GM21717 (cell line): ENCODE results near the gene PPP4R2.

Experiments
- ATAC-seq: cut with Tn5 transposase; IDR thresholded peaks from one replicate; pipeline ENCODE4 v1.9.1; 2021; ENCODE audit warnings: mild to moderate bottlenecking, moderate library complexity; ENCODE audit not compliant: unreplicated experiment

The PPP4R2 gene

DNA sequence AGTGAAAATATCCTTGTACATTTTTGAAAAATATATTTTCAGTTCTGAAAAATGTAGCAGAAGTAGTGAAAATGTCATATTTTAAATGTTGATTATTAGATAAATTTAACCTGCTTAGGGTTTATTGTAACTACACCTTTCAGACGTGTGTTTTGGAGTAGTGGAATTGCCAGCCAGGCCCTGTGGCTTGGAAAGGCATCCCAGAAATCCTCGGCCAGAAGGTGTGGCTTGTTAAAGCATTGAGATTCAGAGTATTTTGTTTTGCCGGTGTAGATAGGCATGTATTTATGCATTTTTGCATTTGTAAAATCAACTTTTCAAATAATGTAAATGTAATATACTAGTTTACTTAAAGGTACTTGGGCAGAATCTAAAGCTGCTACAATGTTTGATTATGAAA is 71.8 kb downstream of the PPP4R2 start:
- ATAC-seq = no peak

DNA sequence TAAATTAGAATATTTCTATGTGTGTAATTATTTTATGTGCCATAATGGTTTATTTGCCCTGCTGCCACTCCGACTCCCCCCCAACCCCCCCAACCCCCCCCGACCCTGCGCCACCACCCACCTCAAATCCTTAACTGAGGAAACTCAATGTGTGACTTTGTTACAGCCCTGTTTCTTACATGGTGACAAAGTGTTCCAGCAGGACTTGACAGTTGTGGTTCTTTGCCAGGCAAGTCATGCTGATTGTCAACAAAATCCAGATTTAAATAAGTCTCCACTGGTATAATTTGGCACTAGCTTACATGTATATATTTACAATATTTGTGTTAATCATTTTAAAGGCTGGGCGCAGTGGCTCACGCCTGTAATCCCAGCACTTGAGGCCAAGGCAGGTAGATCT is 72.6 kb downstream of the PPP4R2 start:
- no peak for ATAC-seq

DNA sequence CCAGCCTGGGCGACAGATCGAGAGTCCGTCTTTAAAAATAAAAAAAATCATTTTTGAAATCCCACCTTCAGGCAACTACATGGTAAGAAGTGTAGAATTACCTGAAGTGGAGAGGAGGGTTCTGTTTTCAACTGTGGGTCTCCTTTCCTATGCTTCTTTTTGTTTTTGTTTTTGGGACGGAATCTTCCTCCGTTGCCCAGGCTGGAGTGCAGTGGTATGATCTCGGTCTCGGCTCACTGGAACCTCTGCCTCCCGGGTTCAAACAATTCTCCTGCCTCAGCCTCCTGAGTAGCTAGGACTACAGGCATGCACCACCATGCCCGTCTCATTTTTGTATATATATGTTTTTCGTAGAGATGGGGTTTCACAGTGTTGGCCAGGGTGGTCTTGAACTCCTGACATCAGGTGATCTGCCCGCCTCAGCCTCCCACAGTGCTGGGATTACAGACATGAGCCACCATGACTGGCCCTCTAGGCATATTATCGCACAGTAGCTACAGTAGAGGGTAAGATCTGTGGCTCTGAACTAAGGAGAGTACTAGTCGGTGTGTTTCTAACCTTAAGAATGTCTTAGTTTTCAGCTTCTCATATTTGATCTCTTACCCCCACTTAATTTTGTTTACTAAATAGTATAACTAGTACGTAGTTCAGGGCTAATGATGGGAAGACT is 73.3 kb downstream of the PPP4R2 start:
- no peak for ATAC-seq

DNA sequence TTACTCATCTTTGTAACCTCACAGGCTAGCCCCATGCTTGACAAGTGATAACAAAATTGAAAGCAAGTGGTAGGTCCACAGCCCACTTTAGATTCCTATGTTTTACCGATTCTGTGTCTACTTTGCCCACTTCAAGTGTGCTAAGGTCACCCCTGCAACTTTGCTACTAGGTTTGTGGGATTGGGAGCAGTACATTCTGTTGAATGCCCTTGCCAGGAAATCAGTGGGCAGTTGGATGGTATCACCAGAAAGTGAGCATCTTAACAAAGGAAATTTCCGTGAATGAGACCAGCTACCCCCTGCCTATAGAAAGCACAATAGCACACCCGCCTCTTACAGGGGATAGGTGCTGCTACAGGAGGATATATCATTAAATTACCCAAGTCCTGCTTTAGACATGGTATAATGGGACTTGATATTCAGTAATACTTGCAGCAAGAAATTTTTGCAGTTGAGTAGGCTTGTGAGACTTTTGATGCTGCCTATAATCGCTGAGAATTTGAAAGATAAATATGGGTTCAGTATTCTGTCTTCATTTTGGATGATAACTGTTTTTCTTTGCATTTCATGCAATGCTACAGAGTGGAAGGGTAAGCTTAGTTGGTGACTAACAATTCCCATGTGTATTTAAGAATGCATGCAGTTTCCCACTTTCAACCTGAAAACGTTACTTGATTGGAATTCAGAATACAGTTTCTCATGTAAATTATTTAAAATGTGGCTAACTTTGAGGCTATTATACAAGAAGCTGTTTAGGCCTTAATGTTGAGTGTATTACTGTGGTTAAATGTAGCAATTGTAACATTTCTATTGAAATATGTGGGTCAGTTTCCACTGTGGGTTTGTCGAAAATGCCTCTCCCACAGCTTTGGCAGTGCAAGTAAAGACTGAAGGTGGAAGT is 74.3 kb downstream of the PPP4R2 start:
- no peak for ATAC-seq

DNA sequence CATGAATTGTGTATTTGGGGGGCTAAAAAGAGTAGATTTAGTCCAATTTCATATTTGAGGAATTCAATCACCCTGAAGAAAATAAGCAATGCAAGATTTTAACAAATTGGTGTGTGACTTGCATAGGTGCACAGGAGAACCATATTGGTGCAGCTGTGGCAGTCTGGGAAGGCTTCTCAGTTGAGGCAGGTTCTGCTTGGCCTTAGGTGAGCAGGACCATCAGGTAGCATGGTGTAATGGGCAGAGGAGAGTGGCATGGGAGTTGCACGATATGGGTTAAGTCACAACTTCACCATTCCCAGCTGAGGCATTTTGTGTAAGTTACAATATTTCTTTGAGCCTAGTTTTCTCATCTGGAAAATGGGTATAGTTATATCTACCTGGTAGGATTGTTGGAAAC is 75.3 kb downstream of the PPP4R2 start:
- no peak for ATAC-seq

DNA sequence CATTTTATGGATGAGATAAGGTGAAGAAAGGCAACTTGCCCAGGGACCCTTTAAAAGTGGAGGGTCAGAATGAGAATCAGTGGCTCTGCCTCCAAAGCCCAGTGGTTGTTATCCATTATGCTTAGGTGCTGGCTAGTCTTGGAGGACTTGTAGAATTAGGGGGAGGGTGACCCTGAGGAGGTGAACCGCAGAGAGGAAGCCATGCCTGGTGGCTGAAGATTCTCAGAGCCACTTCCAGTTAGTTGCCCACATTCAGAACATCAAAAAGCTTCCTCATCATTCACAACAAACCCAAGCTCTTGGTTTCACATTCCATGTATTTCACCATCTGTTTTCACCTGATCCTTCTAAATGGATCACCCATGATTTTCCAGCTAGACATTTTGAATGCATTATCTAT is 76.0 kb downstream of the PPP4R2 start:
- ATAC-seq = no peak

DNA sequence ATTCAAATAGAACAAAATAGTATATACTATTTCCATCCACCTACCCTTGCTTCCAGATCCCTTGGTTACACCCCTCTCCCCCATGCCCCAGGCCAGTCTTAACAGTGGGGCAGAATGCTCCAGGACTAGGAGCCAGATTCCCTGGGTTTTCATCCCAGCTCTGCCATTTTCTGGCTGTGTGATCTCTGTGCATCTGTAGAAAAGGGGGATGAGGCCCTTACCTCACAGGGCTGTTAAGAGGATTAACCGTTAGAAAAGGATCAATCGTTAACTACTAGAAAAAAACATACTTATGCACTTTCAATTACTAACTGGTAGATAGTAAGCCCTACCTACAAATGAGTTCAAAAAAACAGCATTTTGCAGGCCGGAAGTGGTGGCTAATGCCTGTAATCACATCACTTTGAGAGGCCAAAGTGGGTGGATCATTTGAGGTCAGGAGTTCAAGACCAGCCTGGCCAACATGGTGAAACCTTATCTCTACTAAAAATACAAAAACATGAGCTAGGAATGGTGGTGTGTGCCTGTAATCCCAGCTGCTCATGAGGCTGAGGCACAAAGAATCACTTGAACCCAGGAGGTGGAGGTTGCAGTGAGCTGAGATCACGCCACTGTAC is 76.6 kb downstream of the PPP4R2 start:
- no peak for ATAC-seq

DNA sequence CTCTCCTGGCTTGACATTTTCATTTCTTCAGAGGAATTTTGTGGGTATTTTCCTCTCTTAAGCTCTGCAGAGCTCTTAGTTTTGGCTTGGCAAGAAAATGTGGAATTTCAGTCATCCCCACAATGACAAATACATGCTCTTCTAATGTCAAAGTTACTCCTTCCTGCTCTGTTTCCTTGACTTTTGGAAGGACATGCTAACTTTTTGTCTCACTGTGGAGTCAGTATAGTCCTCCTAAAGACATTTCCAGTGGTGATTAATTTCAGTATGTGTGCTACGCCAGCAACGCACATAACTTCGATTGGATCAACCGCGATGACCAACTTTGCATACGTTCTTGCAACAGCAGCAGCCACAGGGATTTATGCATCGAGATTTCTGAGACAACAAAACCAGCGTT is 78.2 kb downstream of the PPP4R2 start:
- no peak for ATAC-seq

DNA sequence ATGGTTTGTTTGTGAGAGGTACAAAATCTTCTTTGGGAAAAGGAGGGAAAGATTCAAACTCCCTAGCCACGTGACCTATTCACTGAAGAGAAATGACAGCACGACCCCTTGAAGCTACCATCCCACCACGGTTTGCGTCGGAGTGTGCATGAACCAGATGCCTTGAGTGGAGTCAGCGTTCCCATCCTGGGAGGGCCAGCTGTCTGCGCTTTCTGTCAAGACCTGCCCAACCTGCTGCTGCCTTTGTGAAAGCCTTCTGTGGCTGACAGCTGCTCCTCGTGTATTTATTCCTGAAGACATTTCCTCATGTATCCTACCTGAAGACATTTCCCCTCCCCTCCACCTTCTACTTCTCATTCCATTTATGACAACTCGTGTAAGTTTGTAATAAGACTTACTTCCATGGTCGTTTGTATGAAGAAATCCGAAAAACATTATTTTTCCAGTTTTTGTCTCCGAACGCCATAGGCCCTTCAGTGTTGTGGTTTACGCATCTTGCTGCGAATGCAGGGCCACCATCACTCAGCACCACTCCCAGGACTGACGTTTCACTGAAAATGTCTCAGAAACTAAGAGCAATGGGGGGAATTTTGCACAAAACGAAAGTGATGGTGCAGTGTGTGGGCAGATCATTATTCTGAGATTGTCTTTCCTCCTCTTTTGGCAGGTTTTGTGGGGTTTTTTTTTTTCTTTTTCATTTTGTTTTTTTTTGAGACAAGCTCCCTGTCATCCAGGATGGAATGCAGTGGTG is 83.8 kb downstream of the PPP4R2 start:
- ATAC-seq = peak; percentile 81

DNA sequence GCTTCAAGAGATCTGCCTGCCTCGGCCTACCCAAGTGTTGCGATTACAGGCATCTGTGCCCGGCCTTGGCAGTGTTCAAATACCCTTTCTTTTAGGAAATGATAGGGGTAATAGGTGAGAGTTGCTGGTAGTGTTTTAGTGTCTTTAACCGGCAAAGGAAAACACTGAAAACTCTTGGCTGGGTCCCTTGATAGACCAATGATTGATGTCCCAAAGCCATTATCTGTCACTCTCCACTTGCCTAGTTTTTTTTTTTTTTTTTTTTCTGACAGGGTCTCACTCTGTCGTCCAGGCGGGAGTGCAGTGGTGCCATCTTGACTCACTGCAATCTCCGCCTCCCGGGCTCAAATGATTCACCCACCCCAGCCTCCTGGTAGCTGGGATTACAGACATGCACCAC is 84.5 kb downstream of the PPP4R2 start:
- ATAC-seq = peak; percentile 10

DNA sequence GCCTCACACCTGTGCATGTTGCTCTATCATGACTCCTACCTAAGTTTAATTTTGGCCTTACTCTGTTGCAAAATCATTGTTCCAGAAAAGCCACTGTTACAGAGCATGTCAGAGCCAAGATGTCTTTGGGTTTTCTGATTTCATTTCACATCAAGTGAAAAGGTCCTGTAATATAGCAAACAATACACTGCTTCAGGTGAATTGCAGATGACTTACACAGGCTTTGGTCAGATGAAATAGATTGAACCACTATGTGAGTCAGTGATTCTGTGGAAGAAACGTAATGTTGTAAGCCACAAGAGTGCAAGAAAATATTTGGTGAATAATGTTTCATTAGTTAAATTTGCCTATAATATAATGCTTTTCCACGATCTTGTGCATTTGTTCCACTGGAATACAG is 87.6 kb downstream of the PPP4R2 start:
- ATAC-seq = no peak

DNA sequence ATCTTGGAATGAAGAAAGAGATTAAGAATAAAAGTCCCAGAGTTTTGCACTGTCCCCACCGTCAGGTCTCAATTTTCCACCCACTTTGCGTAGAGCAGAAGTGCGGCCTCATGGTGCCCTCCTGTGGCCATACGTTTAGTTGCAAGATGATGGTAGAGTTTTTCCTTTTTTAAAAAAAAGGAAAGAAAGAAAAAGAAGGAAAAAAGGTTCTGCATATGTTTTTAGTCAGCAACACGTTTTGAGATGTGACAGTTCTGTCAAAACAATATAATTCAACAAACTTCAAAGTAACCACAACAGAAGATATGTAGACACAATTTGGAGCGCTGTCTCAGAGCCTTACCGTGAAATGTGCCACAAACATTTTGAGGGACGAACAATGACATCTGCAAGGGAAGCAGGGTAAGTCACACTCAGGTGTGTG is 89.5 kb downstream of the PPP4R2 start:
- no peak for ATAC-seq

DNA sequence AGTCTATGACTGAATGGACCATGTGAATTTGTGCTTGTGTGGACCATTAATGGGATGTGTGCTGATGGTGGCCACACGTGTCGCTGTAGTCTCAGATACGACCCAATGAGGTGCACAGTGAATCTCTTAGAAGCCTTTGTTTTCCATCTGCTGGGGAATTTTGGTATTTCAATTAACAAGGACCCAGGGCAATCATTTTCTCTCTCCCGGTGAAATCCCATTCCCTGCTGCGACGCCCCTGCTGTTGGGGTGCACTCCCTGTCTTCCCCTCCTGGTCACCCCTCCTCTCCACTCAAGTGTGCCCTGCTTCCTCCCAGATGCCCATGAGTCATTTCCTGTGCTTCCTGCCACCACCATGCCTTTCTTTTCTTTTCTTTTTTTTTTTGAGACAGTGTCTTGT is 97.5 kb downstream of the PPP4R2 start:
- no peak for ATAC-seq

DNA sequence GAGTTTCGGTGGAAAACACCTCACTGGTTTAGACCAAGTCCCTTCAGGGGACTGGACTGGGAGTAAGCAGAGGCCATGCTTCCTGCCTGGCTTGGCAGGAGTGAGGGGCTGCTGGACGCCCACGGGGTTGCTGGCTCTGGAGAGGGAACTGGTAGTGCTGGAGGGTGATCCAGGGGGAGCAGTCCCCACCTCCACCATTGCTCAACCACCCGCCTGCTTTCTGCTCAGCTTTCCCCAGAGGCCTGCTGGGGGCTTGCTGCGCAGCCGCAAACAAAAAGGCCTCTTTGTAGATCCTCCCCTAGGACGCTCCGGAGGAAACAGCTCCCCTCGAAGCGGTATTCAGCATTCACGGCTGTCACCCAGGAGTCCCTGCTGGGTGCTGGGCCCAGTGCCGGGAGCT is 98.3 kb downstream of the PPP4R2 start:
- ATAC-seq = no peak

DNA sequence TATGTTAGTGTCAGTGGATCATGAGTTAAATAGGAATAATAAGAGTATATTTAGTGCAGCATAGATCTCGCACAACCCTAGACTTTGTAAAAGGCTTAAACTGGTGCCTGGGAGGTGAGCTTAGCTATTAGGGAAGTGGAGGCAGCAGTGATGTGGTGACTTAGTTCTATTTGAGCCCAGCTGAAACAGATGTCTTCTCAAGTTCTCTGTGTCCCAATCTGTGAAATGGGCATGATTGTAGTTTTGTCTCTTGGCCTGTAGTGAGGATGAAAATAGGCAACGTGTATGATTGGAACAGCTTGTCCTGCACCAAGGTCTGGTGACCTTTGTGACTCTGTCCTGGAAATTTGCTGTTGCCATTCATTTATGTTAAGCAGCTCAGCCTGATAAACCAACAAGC is 99.6 kb downstream of the PPP4R2 start:
- ATAC-seq = no peak

DNA sequence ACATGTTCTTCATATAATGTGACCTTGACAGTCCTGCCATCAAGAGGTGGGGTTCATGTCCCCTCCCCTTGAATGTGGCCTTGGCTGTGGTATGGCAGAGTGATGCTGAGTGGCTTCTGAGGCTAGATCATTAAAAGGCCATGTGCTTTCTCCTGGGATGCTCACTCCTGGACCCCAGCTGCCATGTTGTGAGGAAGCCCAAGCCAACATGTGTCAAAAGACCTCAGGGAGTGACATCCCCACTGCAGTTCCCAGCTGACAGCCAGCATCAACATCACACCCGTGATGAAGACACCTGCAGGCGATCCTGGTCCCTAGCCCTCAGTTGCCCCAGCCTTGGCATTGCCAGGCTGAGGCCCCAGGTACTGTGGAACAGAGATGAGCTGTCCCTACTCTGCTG is 101.4 kb downstream of the PPP4R2 start:
- ATAC-seq = no peak

DNA sequence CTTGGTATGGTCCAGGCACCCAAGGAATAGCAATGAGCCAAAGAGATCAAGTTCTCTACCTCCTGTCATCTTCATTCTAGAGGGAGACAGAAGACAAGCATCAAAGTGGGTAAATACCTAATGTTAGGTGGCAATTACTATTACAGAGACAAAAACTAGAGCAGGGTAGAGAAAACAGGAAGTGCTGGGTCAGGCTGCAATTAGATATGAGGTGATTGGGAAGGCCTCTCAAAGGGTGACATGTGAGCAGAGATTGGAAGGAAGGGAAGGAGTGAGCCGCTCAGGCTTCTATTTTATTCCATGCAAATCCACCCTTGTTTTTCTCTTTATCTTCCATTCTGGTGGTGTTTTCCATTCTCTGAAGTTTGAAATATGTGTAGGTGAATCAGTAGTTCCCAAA is 102.3 kb downstream of the PPP4R2 start:
- ATAC-seq = no peak

DNA sequence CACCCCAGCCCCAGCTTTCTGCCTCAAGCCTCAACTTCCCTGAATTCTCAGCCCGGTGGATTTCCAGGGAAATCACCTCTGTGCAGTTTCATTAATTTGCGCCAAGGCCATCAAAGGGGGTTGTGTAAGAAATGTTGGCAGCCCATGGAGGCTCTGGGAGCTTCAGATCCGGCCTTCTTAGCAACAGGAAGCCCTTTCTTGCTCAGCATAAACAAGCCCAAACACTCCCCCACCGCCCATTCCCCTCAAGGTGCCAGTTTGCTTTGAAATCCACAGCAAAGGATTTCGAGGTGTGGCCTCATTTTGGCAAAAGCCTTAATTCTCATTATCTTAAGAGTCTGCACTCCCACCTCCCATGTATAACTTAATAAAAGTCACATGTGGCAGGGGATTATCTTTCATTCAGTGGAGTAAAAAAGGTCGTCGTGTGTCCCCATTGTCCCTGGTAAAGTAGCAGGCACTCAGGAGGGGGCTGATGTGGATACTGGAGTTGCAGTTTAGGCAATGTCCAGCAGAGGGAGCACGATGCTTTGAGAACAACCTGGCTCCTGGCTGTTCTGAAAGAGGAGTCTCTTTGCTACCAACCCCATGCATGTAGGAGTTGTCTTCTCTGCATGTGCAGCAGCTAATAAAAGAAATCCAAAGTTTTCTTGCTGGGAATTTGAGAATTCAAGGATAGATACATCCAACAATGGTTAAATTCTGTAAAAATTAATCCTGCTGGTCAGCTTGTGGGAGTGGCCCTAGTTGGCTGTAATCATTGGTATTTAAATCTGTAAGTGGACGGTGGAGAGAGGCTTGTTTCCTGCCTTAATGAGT is 104.3 kb downstream of the PPP4R2 start:
- ATAC-seq = peak; percentile 80

DNA sequence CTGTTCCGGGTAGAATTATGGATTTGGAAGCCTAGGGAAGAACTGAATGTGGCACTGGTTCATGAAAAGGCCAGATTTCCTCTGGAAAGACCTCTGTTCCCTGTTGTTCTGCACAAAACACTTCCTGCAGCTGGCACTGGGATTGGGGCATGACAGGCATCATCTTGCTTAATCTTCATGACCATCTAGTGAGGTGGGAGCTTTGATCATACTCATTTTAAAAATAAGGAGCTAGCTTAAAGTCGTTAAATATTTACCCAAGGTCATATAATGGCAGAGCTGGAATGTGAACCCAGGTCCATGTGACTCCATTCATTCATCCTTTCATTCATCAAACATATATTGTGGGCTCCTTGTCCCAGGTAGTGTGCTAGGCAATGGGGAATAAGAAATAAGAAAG is 105.3 kb downstream of the PPP4R2 start:
- no peak for ATAC-seq

DNA sequence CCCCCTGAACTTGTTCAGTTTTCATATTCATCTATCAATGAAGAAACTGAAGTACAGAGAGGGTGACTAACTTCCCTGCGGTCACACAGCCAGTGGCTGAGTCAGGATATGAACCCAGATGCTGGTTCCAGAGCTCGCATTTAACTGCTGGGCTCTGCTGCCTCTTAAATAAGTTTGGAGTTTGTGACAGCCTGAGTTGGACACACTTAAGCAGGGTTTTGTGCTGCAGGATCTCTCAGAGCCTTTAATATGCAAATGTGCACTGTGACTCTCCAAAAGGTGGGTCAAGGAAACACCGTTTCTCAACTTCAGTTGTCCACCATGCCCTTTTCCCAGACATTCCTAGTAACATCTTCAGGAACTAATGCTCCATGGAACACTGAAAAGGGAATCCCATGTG is 110.6 kb downstream of the PPP4R2 start:
- no peak for ATAC-seq
